Measurements from ENCODE around the gene RNF150. TPM values are rescaled to one million over a fixed set of nuclear protein-coding genes. Genes with fewer than 3 reads are reported as not detected.
A peak's percentile ranks its signal among the peaks of the same experiment; 100 is the strongest.

The RNF150 gene
- polyA plus RNA-seq, 3 donors from 2014 or later: not detected

- Mint-ChIP-seq H3K9me3 (peaks cover 0 to 2% (median 0%) of the 10 kb centered on the region in 6 donors), H3K36me3 (no peaks in the 10 kb centered on the region), H3K27me3 (ENCODE audit: low read depth in 3 of 3) (peaks cover 0 to 4% (median 0%) of the 10 kb centered on the region in 3 donors), H3K4me1 (no peaks in the 10 kb centered on the region), H3K27ac (no peak overlapping the region), H3K4me3 (no peak overlapping the region)
- no peak for DNase-seq
Observed at GRCh38 chr4:140856621-140857062, 276.6 kb downstream of the RNF150 start.

GRCh38 chr4:140854168-140854567, 279.1 kb downstream of the RNF150 start:
- H3K4me3 Mint-ChIP-seq: no peak overlapping the region
- H3K9me3 Mint-ChIP-seq: peaks cover 0 to 2% (median 0%) of the 10 kb centered on the region in 6 donors
- no peak overlapping the region for H3K27ac Mint-ChIP-seq
- H3K4me1 Mint-ChIP-seq: no peaks in the 10 kb centered on the region
- no peaks in the 10 kb centered on the region for H3K36me3 Mint-ChIP-seq
- H3K27me3 Mint-ChIP-seq (ENCODE audit: low read depth in 3 of 3): peaks cover 0 to 4% (median 0%) of the 10 kb centered on the region in 3 donors
- no peak for DNase-seq

- no peak overlapping the region for H3K27ac Mint-ChIP-seq
- H3K36me3 Mint-ChIP-seq: no peaks in the 10 kb centered on the region
- no peak overlapping the region for H3K4me3 Mint-ChIP-seq
- DNase-seq: no peak
- H3K9me3 Mint-ChIP-seq: peaks cover 0 to 2% (median 0%) of the 10 kb centered on the region in 6 donors
- no peaks in the 10 kb centered on the region for H3K4me1 Mint-ChIP-seq
- peaks cover 0 to 5% (median 0%) of the 10 kb centered on the region in 3 donors for H3K27me3 Mint-ChIP-seq (ENCODE audit: low read depth in 3 of 3)
Observed at GRCh38 chr4:140851804-140852203, 281.5 kb downstream of the RNF150 start.

GRCh38 chr4:140851032-140851636, 282.1 kb downstream of the RNF150 start:
- Mint-ChIP-seq H3K9me3 (peaks cover 0 to 2% (median 0%) of the 10 kb centered on the region in 6 donors), H3K4me1 (no peaks in the 10 kb centered on the region), H3K4me3 (no peak overlapping the region), H3K27ac (no peak overlapping the region), H3K27me3 (ENCODE audit: low read depth in 3 of 3) (peaks cover 0 to 5% (median 0%) of the 10 kb centered on the region in 3 donors), H3K36me3 (no peaks in the 10 kb centered on the region)
- peak; percentile 9 to 17 (median 12) for DNase-seq

- no peaks in the 10 kb centered on the region for H3K36me3 Mint-ChIP-seq
- DNase-seq: no peak
- no peak overlapping the region for H3K4me3 Mint-ChIP-seq
- peaks cover 0 to 8% (median 0%) of the 10 kb centered on the region in 3 donors for H3K27me3 Mint-ChIP-seq (ENCODE audit: low read depth in 3 of 3)
- no peaks in the 10 kb centered on the region for H3K4me1 Mint-ChIP-seq
- no peak overlapping the region for H3K27ac Mint-ChIP-seq
- H3K9me3 Mint-ChIP-seq: no peaks in the 10 kb centered on the region
Observed at GRCh38 chr4:140849526-140849925, 283.7 kb downstream of the RNF150 start.

- DNase-seq: no peak
- H3K9me3 Mint-ChIP-seq: no peaks in the 10 kb centered on the region
- no peak overlapping the region for H3K4me3 Mint-ChIP-seq
- no peaks in the 10 kb centered on the region for H3K4me1 Mint-ChIP-seq
- no peak overlapping the region for H3K27ac Mint-ChIP-seq
- no peaks in the 10 kb centered on the region for H3K36me3 Mint-ChIP-seq
- peaks cover 0 to 5% (median 0%) of the 10 kb centered on the region in 3 donors for H3K27me3 Mint-ChIP-seq (ENCODE audit: low read depth in 3 of 3)
Observed at GRCh38 chr4:140846736-140847135, 286.5 kb downstream of the RNF150 start.

- Mint-ChIP-seq H3K36me3 (no peaks in the 10 kb centered on the region), H3K4me3 (no peak overlapping the region), H3K9me3 (no peaks in the 10 kb centered on the region), H3K4me1 (no peaks in the 10 kb centered on the region), H3K27me3 (ENCODE audit: low read depth in 3 of 3) (peaks cover 0 to 4% (median 0%) of the 10 kb centered on the region in 3 donors), H3K27ac (no peak overlapping the region)
- no peak for DNase-seq
Observed at GRCh38 chr4:140844061-140844460, 289.2 kb downstream of the RNF150 start.

GRCh38 chr4:140841186-140841585, 292.1 kb downstream of the RNF150 start:
- H3K4me3 Mint-ChIP-seq: no peak overlapping the region
- DNase-seq: no peak
- H3K27ac Mint-ChIP-seq: no peak overlapping the region
- no peaks in the 10 kb centered on the region for H3K4me1 Mint-ChIP-seq
- H3K36me3 Mint-ChIP-seq: no peaks in the 10 kb centered on the region
- no peaks in the 10 kb centered on the region for H3K9me3 Mint-ChIP-seq
- H3K27me3 Mint-ChIP-seq (ENCODE audit: low read depth in 3 of 3): peaks cover 0 to 3% (median 2%) of the 10 kb centered on the region in 3 donors

GRCh38 chr4:140839888-140840790, 293.1 kb downstream of the RNF150 start:
- peaks cover 0 to 3% (median 2%) of the 10 kb centered on the region in 3 donors for H3K27me3 Mint-ChIP-seq (ENCODE audit: low read depth in 3 of 3)
- no peak overlapping the region for H3K4me3 Mint-ChIP-seq
- no peak for DNase-seq
- no peaks in the 10 kb centered on the region for H3K9me3 Mint-ChIP-seq
- no peaks in the 10 kb centered on the region for H3K4me1 Mint-ChIP-seq
- H3K27ac Mint-ChIP-seq: no peak overlapping the region
- H3K36me3 Mint-ChIP-seq: no peaks in the 10 kb centered on the region

GRCh38 chr4:140839406-140839805, 293.9 kb downstream of the RNF150 start:
- no peak overlapping the region for H3K4me3 Mint-ChIP-seq

GRCh38 chr4:140837736-140838135, 295.5 kb downstream of the RNF150 start:
- no peak overlapping the region for H3K27ac Mint-ChIP-seq
- no peaks in the 10 kb centered on the region for H3K36me3 Mint-ChIP-seq
- DNase-seq: no peak
- no peaks in the 10 kb centered on the region for H3K4me1 Mint-ChIP-seq
- H3K4me3 Mint-ChIP-seq: no peak overlapping the region
- peaks cover 0 to 2% (median 0%) of the 10 kb centered on the region in 6 donors for H3K9me3 Mint-ChIP-seq
- peaks cover 0 to 2% (median 0%) of the 10 kb centered on the region in 3 donors for H3K27me3 Mint-ChIP-seq (ENCODE audit: low read depth in 3 of 3)

More at GRCh38 chr4:140839406-140839805, 293.9 kb downstream of the RNF150 start:
- no peak overlapping the region for H3K27ac Mint-ChIP-seq
- peaks cover 0 to 2% (median 0%) of the 10 kb centered on the region in 3 donors for H3K27me3 Mint-ChIP-seq (ENCODE audit: low read depth in 3 of 3)
- no peaks in the 10 kb centered on the region for H3K36me3 Mint-ChIP-seq
- no peak for DNase-seq
- no peaks in the 10 kb centered on the region for H3K4me1 Mint-ChIP-seq
- H3K9me3 Mint-ChIP-seq: no peaks in the 10 kb centered on the region

- H3K27ac Mint-ChIP-seq: no peak overlapping the region
- H3K4me1 Mint-ChIP-seq: no peaks in the 10 kb centered on the region
- peaks cover 0 to 8% (median 0%) of the 10 kb centered on the region in 6 donors for H3K9me3 Mint-ChIP-seq
- H3K4me3 Mint-ChIP-seq: no peak overlapping the region
- no peaks in the 10 kb centered on the region for H3K36me3 Mint-ChIP-seq
- no peak for DNase-seq
- H3K27me3 Mint-ChIP-seq (ENCODE audit: low read depth in 3 of 3): peaks cover 0 to 2% (median 0%) of the 10 kb centered on the region in 3 donors
Observed at GRCh38 chr4:140834839-140835495, 298.3 kb downstream of the RNF150 start.

GRCh38 chr4:140833280-140833679, 300.0 kb downstream of the RNF150 start:
- no peak for DNase-seq
- H3K4me3 Mint-ChIP-seq: no peak overlapping the region
- H3K9me3 Mint-ChIP-seq: peaks cover 0 to 8% (median 0%) of the 10 kb centered on the region in 6 donors
- H3K27ac Mint-ChIP-seq: no peak overlapping the region
- H3K4me1 Mint-ChIP-seq: no peaks in the 10 kb centered on the region
- H3K27me3 Mint-ChIP-seq (ENCODE audit: low read depth in 3 of 3): peaks cover 0 to 3% (median 0%) of the 10 kb centered on the region in 3 donors
- no peaks in the 10 kb centered on the region for H3K36me3 Mint-ChIP-seq

- no peak overlapping the region for H3K4me3 Mint-ChIP-seq
- H3K27me3 Mint-ChIP-seq (ENCODE audit: low read depth in 3 of 3): peaks cover 0 to 3% (median 2%) of the 10 kb centered on the region in 3 donors
- no peaks in the 10 kb centered on the region for H3K4me1 Mint-ChIP-seq
- H3K36me3 Mint-ChIP-seq: no peaks in the 10 kb centered on the region
- no peak for DNase-seq
- H3K27ac Mint-ChIP-seq: no peak overlapping the region
- peaks cover 0 to 8% (median 0%) of the 10 kb centered on the region in 6 donors for H3K9me3 Mint-ChIP-seq
Observed at GRCh38 chr4:140829825-140830224, 303.4 kb downstream of the RNF150 start.

Data from immature natural killer cell (primary cell).